Measurements from ENCODE around the gene TNFRSF21.

Gene TNFRSF21

DNA sequence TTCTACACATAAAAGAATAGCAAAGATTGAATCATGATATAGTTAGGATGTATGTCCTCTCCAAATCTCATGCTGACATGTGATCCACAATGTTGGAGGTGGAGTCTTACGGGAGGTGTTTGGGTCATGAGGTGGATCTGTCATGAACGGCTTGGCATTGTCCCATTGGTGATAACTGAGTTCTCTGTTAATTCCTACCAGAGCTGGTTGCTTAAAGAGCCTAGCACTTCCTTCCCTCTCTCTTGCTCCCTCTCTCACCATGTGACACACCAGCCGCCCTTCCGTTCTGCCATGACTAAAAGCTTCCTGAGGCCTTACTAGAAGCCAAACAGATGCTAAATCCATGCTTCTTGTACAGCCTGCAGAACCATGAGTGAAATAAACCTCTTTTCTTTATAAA is 8.3 kb downstream of the TNFRSF21 start:
- DNase-seq (ENCODE audit: extremely low read depth, low read depth): no peak
- TF ChIP-seq, protein P1, sequence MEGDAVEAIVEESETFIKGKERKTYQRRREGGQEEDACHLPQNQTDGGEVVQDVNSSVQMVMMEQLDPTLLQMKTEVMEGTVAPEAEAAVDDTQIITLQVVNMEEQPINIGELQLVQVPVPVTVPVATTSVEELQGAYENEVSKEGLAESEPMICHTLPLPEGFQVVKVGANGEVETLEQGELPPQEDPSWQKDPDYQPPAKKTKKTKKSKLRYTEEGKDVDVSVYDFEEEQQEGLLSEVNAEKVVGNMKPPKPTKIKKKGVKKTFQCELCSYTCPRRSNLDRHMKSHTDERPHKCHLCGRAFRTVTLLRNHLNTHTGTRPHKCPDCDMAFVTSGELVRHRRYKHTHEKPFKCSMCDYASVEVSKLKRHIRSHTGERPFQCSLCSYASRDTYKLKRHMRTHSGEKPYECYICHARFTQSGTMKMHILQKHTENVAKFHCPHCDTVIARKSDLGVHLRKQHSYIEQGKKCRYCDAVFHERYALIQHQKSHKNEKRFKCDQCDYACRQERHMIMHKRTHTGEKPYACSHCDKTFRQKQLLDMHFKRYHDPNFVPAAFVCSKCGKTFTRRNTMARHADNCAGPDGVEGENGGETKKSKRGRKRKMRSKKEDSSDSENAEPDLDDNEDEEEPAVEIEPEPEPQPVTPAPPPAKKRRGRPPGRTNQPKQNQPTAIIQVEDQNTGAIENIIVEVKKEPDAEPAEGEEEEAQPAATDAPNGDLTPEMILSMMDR (IDR thresholded peaks at IDR 0.05; ENCODE audit: low read depth, low read length): no peak

DNA sequence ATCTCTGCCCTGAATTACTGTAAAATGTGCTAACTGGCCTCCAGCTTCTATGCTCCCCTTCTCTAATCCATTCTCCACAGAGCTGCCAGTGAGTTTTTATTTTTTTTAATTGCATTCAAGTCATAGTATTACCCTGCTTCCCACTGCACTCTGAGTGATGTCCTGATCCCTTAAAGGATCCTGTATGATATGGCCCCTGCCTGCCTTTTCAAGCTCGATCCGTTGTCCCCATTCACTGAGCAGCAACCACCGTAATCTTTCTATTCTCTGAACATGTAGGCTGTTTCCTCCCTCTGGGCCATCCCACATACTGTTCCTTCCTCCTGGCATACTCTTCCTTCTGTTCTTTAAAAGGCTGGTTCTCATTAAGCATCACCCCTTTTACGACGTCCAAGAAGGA is 9.3 kb downstream of the TNFRSF21 start:
- DNase-seq (ENCODE audit: extremely low read depth, low read depth): no peak
- TF ChIP-seq, protein P1 (IDR thresholded peaks at IDR 0.05; ENCODE audit: low read depth, low read length): no peak

DNA sequence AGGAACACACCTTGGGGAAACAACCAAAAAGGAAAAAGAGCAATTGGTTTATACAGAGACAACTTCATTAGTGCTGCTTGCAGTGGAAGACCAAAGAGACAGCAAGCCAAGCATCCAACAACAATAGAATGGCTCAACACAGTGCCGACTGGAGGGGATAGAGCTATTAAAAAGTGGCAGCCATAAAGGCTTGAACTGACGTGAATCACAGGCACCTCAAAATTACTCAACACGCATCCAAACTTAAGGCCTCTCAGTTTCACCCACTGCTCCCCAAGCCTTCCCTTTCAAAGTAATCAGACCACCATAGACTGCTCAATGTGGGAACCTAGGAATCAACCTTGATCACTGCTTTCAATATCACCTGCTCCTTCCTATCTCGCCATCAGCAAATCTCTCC is 9.7 kb downstream of the TNFRSF21 start:
- TF ChIP-seq, protein P1 (IDR thresholded peaks at IDR 0.05; ENCODE audit: low read depth, low read length): no peak
- no peak for DNase-seq (ENCODE audit: extremely low read depth, low read depth)

DNA sequence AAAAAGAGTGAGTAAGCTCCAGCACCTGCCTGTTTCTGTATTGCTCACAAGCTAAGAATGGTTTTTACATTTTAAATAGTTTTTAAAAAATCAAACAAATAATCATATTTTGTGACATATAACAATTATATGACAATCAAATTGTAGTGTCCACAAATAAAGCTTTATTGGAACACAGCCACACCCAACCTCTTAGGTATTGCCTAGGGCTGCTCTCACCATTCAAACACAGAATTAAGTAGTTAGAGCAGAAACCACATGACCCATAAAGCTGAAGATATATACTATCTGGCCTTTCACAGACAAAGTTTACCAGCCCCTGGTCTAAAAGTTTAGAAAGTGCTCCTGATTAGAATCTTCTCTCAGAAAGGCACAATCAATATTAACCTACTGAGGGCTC is 11.2 kb downstream of the TNFRSF21 start:
- TF ChIP-seq, protein P1 (IDR thresholded peaks at IDR 0.05; ENCODE audit: low read depth, low read length): no peak
- DNase-seq (ENCODE audit: extremely low read depth, low read depth): no peak

DNA sequence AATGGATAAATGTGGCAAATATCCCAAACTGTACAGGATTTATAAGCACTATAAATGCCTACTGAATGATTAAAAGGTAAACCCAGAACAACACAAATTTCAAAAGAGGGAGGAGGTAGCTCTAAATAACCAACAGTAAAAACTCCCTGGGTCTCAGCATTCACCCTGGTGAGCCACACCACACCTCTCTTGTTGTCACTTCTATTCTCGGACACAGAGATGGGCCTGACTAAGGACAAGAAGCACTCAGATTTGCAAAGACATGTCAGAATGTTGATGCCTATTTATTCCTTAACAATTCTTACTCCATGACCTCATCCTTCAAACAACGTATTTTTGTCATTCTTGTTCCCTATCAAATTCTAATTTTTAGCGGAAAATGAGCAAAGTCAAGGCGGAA is 14.7 kb downstream of the TNFRSF21 start:
- TF ChIP-seq, protein P1 (IDR thresholded peaks at IDR 0.05; ENCODE audit: low read depth, low read length): no peak
- no peak for DNase-seq (ENCODE audit: extremely low read depth, low read depth)

DNA sequence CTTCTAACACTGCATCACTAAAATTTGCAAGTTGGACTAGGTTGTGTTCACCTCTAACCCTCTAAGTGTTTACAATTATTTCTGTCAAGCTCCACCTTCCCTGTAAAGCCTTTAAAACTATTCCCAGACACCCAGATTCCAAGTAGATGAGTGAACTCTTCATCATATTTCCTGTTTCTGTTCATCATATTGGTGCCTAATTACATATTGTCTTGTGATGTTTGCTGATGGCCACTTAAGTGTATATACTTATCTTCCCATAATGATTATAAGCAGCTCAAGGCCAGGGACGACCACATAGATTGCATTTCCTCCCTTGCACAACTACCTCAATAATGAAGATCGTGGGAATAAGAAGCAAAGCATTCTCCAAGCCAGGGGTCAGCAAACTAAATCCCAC is 16.8 kb downstream of the TNFRSF21 start:
- TF ChIP-seq, protein P1 (IDR thresholded peaks at IDR 0.05; ENCODE audit: low read depth, low read length): no peak
- DNase-seq (ENCODE audit: extremely low read depth, low read depth): no peak

DNA sequence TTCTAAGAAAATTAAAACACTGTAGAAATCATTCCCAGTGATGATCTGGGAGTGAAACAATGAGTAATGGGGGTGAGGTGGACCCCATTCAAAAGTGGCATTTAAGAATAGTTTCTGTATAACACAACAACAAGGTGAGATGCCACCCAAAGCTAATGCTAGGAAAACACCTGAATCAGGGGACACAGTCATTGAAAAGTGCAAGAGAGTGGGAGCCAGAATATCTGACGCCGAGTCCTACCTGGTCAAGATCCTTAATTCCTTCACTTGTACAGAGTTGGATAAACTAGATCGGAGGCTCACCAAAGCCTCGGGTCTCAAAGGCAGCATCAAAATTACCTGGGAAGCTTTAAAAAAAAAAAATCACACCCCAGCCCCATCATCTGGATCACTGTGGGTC is 17.7 kb downstream of the TNFRSF21 start:
- DNase-seq (ENCODE audit: extremely low read depth, low read depth): no peak
- TF ChIP-seq, protein P1 (IDR thresholded peaks at IDR 0.05; ENCODE audit: low read depth, low read length): no peak

Measured in AG09319 (cell line).